Activated CD8-positive, alpha-beta T cell treated with anti-CD3 and anti-CD28 coated beads for 36 hours (primary cell): ENCODE results near the gene EXOC3. TPM values are rescaled to one million over a fixed set of nuclear protein-coding genes. Genes with fewer than 3 reads are reported as not detected.

Experiments
- ATAC-seq: fragments of 200-7000 bp; cut with Tn5 transposase; one replicate; pipeline ENCODE4 v1.10.0; 2021; ENCODE audit warnings: mild to moderate bottlenecking, moderate library complexity
- CTCF ChIA-PET: fragments of 350-600 bp; sonication (Branson Sonifier 250); formaldehyde crosslinking; loops from one replicate; lab custom pipeline; 2021; ENCODE audit warnings: antibody characterized with exemption; lab: Charles Lee
- POLR2A ChIA-PET: fragments of 350-600 bp; sonication (Branson Sonifier 250); formaldehyde crosslinking; loops from one replicate; lab custom pipeline; 2021; ENCODE audit warnings: antibody characterized with exemption; lab: Charles Lee
- DNase-seq: peaks from one replicate; pipeline ENCODE4 v3.0.0-alpha.2; 2020
- H3K27ac Mint-ChIP-seq: one replicate; pipeline ENCODE4 v1.8.0; 2021; ENCODE audit warnings: mild to moderate bottlenecking, mixed read lengths
- H3K27me3 Mint-ChIP-seq: one replicate; pipeline ENCODE4 v1.8.0; 2021; ENCODE audit warnings: mixed read lengths
- H3K36me3 Mint-ChIP-seq: one replicate; pipeline ENCODE4 v1.8.0; 2021; ENCODE audit warnings: low read depth, mixed read lengths
- H3K4me1 Mint-ChIP-seq: one replicate; pipeline ENCODE4 v1.8.0; 2021; ENCODE audit warnings: low read depth, mixed read lengths
- H3K4me3 Mint-ChIP-seq: one replicate; pipeline ENCODE4 v1.8.0; 2021; ENCODE audit warnings: mild to moderate bottlenecking, moderate library complexity, mixed read lengths
- H3K9me3 Mint-ChIP-seq: one replicate; pipeline ENCODE4 v1.8.0; 2021; ENCODE audit warnings: mixed read lengths
- intact Hi-C: fragments of 100-400 bp; cut with micrococcal nuclease; formaldehyde crosslinking; loops from one replicate; pipeline ENCODE4 v1.10.0; 2022
- total RNA-seq, 2 experiments: library from RNA; stranded (reverse); gene quantifications; one replicate each; pipeline ENCODE4 v1.2.3, GENCODE V29; 2021
- TF ChIP-seq, protein P1 (sequence below): fragments of 200-600 bp; IDR thresholded peaks from one replicate; pipeline ENCODE4 v1.8.0; 2022; ENCODE audit warnings: antibody characterized with exemption, mild to moderate bottlenecking

EXOC3 gene
- total RNA-seq, 2 experiments from 2014 or later = 65.9 to 67.6 TPM

DNA sequence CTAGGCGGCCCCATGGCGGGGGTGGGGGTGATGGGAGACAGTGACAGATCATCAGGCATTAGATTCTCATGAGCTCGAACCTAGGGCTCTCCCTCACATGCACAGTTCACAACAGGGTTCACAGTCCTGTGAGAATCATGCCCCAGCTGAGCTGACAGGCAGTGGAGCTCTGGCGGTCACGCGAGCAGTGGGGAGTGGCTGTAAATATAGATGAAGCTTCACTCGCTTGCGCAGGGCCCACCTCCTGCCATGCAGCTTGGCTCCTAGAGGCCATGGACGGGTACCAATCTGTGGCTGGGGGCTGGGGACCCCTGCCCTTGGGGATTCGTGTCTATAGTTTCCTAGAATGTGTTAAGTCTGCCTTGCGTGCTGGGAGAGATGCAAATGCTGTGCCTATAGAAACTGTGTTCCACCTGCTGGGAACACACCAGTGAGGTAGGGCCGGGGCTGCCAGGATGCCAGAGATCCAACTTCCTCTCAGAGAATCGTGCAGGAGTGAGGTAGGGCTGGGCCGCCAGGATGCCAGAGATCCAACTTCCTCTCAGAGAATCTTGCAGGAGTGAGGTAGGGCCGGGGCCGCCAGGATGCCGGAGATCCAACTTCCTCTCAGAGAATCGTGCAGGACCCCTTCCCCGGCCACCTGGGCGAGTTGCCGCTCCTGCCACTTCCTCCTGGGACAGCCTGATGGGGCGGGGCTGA, 14.1 kb upstream of the EXOC3 start:
- no peaks in the 10 kb centered on the region for H3K9me3 Mint-ChIP-seq
- H3K27me3 Mint-ChIP-seq = peaks cover 8% of the 10 kb centered on the region
- H3K4me1 Mint-ChIP-seq = peaks cover 17% of the 10 kb centered on the region
- intact Hi-C loops = no loop called here
- TF ChIP-seq, protein P1, sequence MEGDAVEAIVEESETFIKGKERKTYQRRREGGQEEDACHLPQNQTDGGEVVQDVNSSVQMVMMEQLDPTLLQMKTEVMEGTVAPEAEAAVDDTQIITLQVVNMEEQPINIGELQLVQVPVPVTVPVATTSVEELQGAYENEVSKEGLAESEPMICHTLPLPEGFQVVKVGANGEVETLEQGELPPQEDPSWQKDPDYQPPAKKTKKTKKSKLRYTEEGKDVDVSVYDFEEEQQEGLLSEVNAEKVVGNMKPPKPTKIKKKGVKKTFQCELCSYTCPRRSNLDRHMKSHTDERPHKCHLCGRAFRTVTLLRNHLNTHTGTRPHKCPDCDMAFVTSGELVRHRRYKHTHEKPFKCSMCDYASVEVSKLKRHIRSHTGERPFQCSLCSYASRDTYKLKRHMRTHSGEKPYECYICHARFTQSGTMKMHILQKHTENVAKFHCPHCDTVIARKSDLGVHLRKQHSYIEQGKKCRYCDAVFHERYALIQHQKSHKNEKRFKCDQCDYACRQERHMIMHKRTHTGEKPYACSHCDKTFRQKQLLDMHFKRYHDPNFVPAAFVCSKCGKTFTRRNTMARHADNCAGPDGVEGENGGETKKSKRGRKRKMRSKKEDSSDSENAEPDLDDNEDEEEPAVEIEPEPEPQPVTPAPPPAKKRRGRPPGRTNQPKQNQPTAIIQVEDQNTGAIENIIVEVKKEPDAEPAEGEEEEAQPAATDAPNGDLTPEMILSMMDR = no peak
- ATAC-seq (no peak), DNase-seq (no peak)
- H3K4me3 Mint-ChIP-seq = no peak overlapping the region
- ChIA-PET CTCF (interaction anchor here (1.5 to 5.6 kb wide), 2 partner anchors 85 to 113 kb away, joined by 3 to 55 read pairs; no protein-coding TSS in a partner anchor), POLR2A (interaction anchor here (1.3 kb wide), 1 partner anchor 112 kb away, joined by 4 read pairs; no protein-coding TSS in a partner anchor)
- no peak overlapping the region for H3K27ac Mint-ChIP-seq
- peaks cover 29% of the 10 kb centered on the region for H3K36me3 Mint-ChIP-seq

GRCh38 chr5:429453-430188, 13.4 kb upstream of the EXOC3 start:
- Mint-ChIP-seq H3K27ac (no peak overlapping the region), H3K4me3 (no peak overlapping the region), H3K9me3 (no peaks in the 10 kb centered on the region), H3K36me3 (peaks cover 29% of the 10 kb centered on the region), H3K4me1 (peaks cover 13% of the 10 kb centered on the region), H3K27me3 (peaks cover 8% of the 10 kb centered on the region)
- ATAC-seq (no peak), DNase-seq (no peak)
- POLR2A ChIA-PET = interaction anchor here (0.7 kb wide), 1 partner anchor 88 kb away, joined by 3 read pairs; no protein-coding TSS in a partner anchor
- intact Hi-C loops = loop anchor here (5.0 kb wide), 1 partner anchor 112 kb away; no protein-coding TSS in a partner anchor
- TF ChIP-seq, protein P1 = no peak
- CTCF ChIA-PET = interaction anchor here (0.9 to 5.6 kb wide), 5 partner anchors 17 to 153 kb away, joined by 3 to 55 read pairs (median 3); no protein-coding TSS in a partner anchor

GRCh38 chr5:430214-430925, 12.6 kb upstream of the EXOC3 start:
- Mint-ChIP-seq H3K27me3 (peaks cover 8% of the 10 kb centered on the region), H3K4me1 (peaks cover 13% of the 10 kb centered on the region), H3K36me3 (peaks cover 29% of the 10 kb centered on the region), H3K27ac (no peak overlapping the region), H3K4me3 (no peak overlapping the region), H3K9me3 (no peaks in the 10 kb centered on the region)
- intact Hi-C loops = loop anchor here (5.0 kb wide), 1 partner anchor 113 kb away; no protein-coding TSS in a partner anchor
- DNase-seq = no peak
- ATAC-seq = no peak
- TF ChIP-seq, protein P1 = no peak
- ChIA-PET CTCF (interaction anchor here (0.9 to 5.6 kb wide), 12 partner anchors 11 to 210 kb away, joined by 3 to 55 read pairs (median 4); no protein-coding TSS in a partner anchor), POLR2A (interaction anchor here (0.7 to 1.1 kb wide), 2 partner anchors 59 to 88 kb away, joined by 3 read pairs; no protein-coding TSS in a partner anchor)

GRCh38 chr5:431001-431710, 11.8 kb upstream of the EXOC3 start:
- POLR2A ChIA-PET = interaction anchor here (1.1 kb wide), 1 partner anchor 59 kb away, joined by 3 read pairs; no protein-coding TSS in a partner anchor
- peak; percentile 58 for DNase-seq
- no peak overlapping the region for H3K27ac Mint-ChIP-seq

More at GRCh38 chr5:431001-431710, 11.8 kb upstream of the EXOC3 start:
- ATAC-seq = peak; percentile 93
- TF ChIP-seq, protein P1 = peak; percentile 87
- CTCF ChIA-PET = interaction anchor here (0.6 to 5.6 kb wide), 17 partner anchors 10 to 211 kb away, joined by 3 to 55 read pairs (median 3); no protein-coding TSS in a partner anchor
- Mint-ChIP-seq H3K9me3 (no peaks in the 10 kb centered on the region), H3K4me1 (peaks cover 10% of the 10 kb centered on the region), H3K27me3 (peaks cover 6% of the 10 kb centered on the region), H3K36me3 (peaks cover 27% of the 10 kb centered on the region), H3K4me3 (no peak overlapping the region)
- intact Hi-C loops = loop anchor here (5.0 kb wide), 1 partner anchor 114 kb away; no protein-coding TSS in a partner anchor
